GM21528 (cell line): ENCODE data around the gene ARSG.
A peak's percentile ranks its signal among the peaks of the same experiment; 100 is the strongest.
"Not testable (repeated sequence)": the region's sequence is repeated elsewhere in the genome, so short reads cannot be mapped to it uniquely, and the experiment has no call there.

Experiments
- ATAC-seq: cut with Tn5 transposase; IDR thresholded peaks from one replicate; pipeline ENCODE4 v1.9.1; 2021; ENCODE audit warnings: mild to moderate bottlenecking, moderate library complexity; ENCODE audit not compliant: unreplicated experiment, low FRiP score

The ARSG gene

GRCh38 chr17:68290955-68291835 lies at the start of gene ARSG, which contains the start of gene SLC16A6:
ARSG (plus strand) TSS chr17:68291495; CDS start chr17:68307494, 15,999 bp downstream.
SLC16A6 (minus strand) TSS chr17:68291127; CDS start chr17:68278320, 12,807 bp downstream.
- ATAC-seq: peak; percentile 52

- no peak for ATAC-seq
Measured at GRCh38 chr17:68246271-68247028, 44.8 kb upstream of the ARSG start.

GRCh38 chr17:68247445-68248198 lies 43.7 kb upstream of the ARSG start, which contains the start of gene AMZ2:
AMZ2 (plus strand) TSS chr17:68248043; CDS start chr17:68250188, 2,145 bp downstream.
- peak; percentile 89 for ATAC-seq

- peak; percentile 29 for ATAC-seq
Measured at GRCh38 chr17:68248199-68248825, 43.0 kb upstream of the ARSG start.

- ATAC-seq: no peak
Measured at GRCh38 chr17:68248891-68249290, 42.4 kb upstream of the ARSG start.

- ATAC-seq: no peak
Measured at GRCh38 chr17:68249354-68249765, 41.9 kb upstream of the ARSG start.

- not testable (repeated sequence) for ATAC-seq
Measured at GRCh38 chr17:68253426-68253825, 37.9 kb upstream of the ARSG start.

- ATAC-seq: no peak
Measured at GRCh38 chr17:68255151-68255550, 36.1 kb upstream of the ARSG start.

- ATAC-seq: no peak
Measured at GRCh38 chr17:68255731-68256538, 35.4 kb upstream of the ARSG start.

- ATAC-seq: not testable (repeated sequence)
Measured at GRCh38 chr17:68256701-68257100, 34.6 kb upstream of the ARSG start.

GRCh38 chr17:68257934-68258333 lies 33.4 kb upstream of the ARSG start:
- ATAC-seq: no peak

GRCh38 chr17:68258890-68259647 lies 32.2 kb upstream of the ARSG start:
- peak; percentile 86 for ATAC-seq

- ATAC-seq: not testable (repeated sequence)
Measured at GRCh38 chr17:68259648-68259951, 31.7 kb upstream of the ARSG start.

GRCh38 chr17:68260051-68260762 lies 31.1 kb upstream of the ARSG start:
- ATAC-seq: no peak

- ATAC-seq: not testable (repeated sequence)
Measured at GRCh38 chr17:68262467-68262866, 28.8 kb upstream of the ARSG start.

- ATAC-seq: not testable (repeated sequence)
Measured at GRCh38 chr17:68263101-68263681, 28.1 kb upstream of the ARSG start.

- not testable (repeated sequence) for ATAC-seq
Measured at GRCh38 chr17:68265833-68266232, 25.5 kb upstream of the ARSG start.

GRCh38 chr17:68273722-68274121 lies 17.6 kb upstream of the ARSG start:
- no peak for ATAC-seq
